ENCODE measurements around the gene ADAM12. TPM values are rescaled to one million over a fixed set of nuclear protein-coding genes. Genes with fewer than 3 reads are reported as not detected.

ADAM12 gene
- polyA plus RNA-seq, 3 donors: 0.05 TPM; not detected in 2

GRCh38 chr10:126179637-126180036, 208.6 kb downstream of the ADAM12 start:
- no peaks in the 10 kb centered on the region for H3K27me3 ChIP-seq (ENCODE audit: control insufficient read depth in 2 of 2, insufficient read depth in 2 of 2, low read length in 2 of 2)
- intact Hi-C loops (cut with micrococcal nuclease): no loop called here
- H3K36me3 ChIP-seq (replicated peaks in 1 of 2; ENCODE audit: control insufficient read depth in 1 of 2, insufficient read depth in 2 of 2, low read length in 2 of 2): no peaks in the 10 kb centered on the region
- no peak overlapping the region for H3K9ac ChIP-seq (ENCODE audit: insufficient read depth, low read length, poor library complexity, severe bottlenecking)
- Mint-ChIP-seq H3K36me3 (no peaks in the 10 kb centered on the region), H3K27me3 (ENCODE audit: low read depth in 3 of 3) (peaks cover 4 to 12% (median 5%) of the 10 kb centered on the region in 3 donors), H3K4me3 (no peak overlapping the region), H3K4me1 (peaks cover 8% of the 10 kb centered on the region), H3K27ac (no peak overlapping the region), H3K9me3 (peaks cover 0 to 1% (median 0%) of the 10 kb centered on the region in 7 donors)
- no peak overlapping the region for H3K4me3 ChIP-seq (replicated peaks in 1 of 3; ENCODE audit: low read depth in 2 of 3, low read length in 3 of 3)
- TF ChIP-seq CTCF (IDR thresholded peaks at IDR 0.05): no peak
- no peaks in the 10 kb centered on the region for H4K20me1 ChIP-seq (ENCODE audit: insufficient read depth, low read length)
- H3K4me1 ChIP-seq (ENCODE audit: control insufficient read depth in 1 of 2, insufficient read depth in 2 of 2, low read length in 2 of 2): no peaks in the 10 kb centered on the region
- DNase-seq: peak; percentile 23 to 53 (median 26)
- H3K27ac ChIP-seq (ENCODE audit: low read depth in 1 of 2, low read length in 2 of 2): no peak overlapping the region
- H2AFZ ChIP-seq (ENCODE audit: insufficient read depth, low read depth, low read length, poor library complexity, severe bottlenecking): no peak overlapping the region
- H3K79me2 ChIP-seq (ENCODE audit: insufficient read depth, low read length): no peaks in the 10 kb centered on the region
- WGBS (ENCODE audit: insufficient coverage): 31% methylated on average over 4 of the region's 7 CpGs
- H3K9me3 ChIP-seq (replicated peaks in 1 of 2; ENCODE audit: control insufficient read depth in 1 of 2, insufficient read depth in 1 of 2, low read length in 2 of 2): no peaks in the 10 kb centered on the region
- no peak overlapping the region for H3K4me2 ChIP-seq (replicated peaks; ENCODE audit: extremely low read depth, low read length, poor library complexity, severe bottlenecking)

- Mint-ChIP-seq H3K4me1 (peaks cover 8% of the 10 kb centered on the region), H3K27ac (no peak overlapping the region)
Observed at GRCh38 chr10:126177417-126178030, 210.8 kb downstream of the ADAM12 start.

More at GRCh38 chr10:126177417-126178030, 210.8 kb downstream of the ADAM12 start:
- intact Hi-C loops (cut with micrococcal nuclease): no loop called here
- no peaks in the 10 kb centered on the region for H3K9me3 Mint-ChIP-seq
- H3K36me3 ChIP-seq (replicated peaks in 1 of 2; ENCODE audit: control insufficient read depth in 1 of 2, insufficient read depth in 2 of 2, low read length in 2 of 2): no peaks in the 10 kb centered on the region
- no peaks in the 10 kb centered on the region for H3K4me1 ChIP-seq (ENCODE audit: control insufficient read depth in 1 of 2, insufficient read depth in 2 of 2, low read length in 2 of 2)
- no peaks in the 10 kb centered on the region for H4K20me1 ChIP-seq (ENCODE audit: insufficient read depth, low read length)
- TF ChIP-seq CTCF (IDR thresholded peaks at IDR 0.05): no peak
- no peak overlapping the region for H3K27ac ChIP-seq (ENCODE audit: low read depth in 1 of 2, low read length in 2 of 2)
- no peaks in the 10 kb centered on the region for H3K9me3 ChIP-seq (replicated peaks in 1 of 2; ENCODE audit: control insufficient read depth in 1 of 2, insufficient read depth in 1 of 2, low read length in 2 of 2)
- no peak for DNase-seq
- no peak overlapping the region for H3K9ac ChIP-seq (ENCODE audit: insufficient read depth, low read length, poor library complexity, severe bottlenecking)
- H3K36me3 Mint-ChIP-seq: no peaks in the 10 kb centered on the region
- H3K27me3 ChIP-seq (ENCODE audit: control insufficient read depth in 2 of 2, insufficient read depth in 2 of 2, low read length in 2 of 2): no peaks in the 10 kb centered on the region
- H3K79me2 ChIP-seq (ENCODE audit: insufficient read depth, low read length): no peaks in the 10 kb centered on the region
- no peak overlapping the region for H3K4me3 ChIP-seq (replicated peaks in 1 of 3; ENCODE audit: low read depth in 2 of 3, low read length in 3 of 3)
- no CpG with 5 or more reads among the region's 7 CpGs for WGBS (ENCODE audit: insufficient coverage)
- H3K4me2 ChIP-seq (replicated peaks; ENCODE audit: extremely low read depth, low read length, poor library complexity, severe bottlenecking): no peak overlapping the region
- H3K27me3 Mint-ChIP-seq (ENCODE audit: low read depth in 3 of 3): peaks cover under 1 to 9% (median 4%) of the 10 kb centered on the region in 3 donors
- no peak overlapping the region for H3K4me3 Mint-ChIP-seq
- no peak overlapping the region for H2AFZ ChIP-seq (ENCODE audit: insufficient read depth, low read depth, low read length, poor library complexity, severe bottlenecking)
